ENCODE results near the gene ZNF410.

DNA sequence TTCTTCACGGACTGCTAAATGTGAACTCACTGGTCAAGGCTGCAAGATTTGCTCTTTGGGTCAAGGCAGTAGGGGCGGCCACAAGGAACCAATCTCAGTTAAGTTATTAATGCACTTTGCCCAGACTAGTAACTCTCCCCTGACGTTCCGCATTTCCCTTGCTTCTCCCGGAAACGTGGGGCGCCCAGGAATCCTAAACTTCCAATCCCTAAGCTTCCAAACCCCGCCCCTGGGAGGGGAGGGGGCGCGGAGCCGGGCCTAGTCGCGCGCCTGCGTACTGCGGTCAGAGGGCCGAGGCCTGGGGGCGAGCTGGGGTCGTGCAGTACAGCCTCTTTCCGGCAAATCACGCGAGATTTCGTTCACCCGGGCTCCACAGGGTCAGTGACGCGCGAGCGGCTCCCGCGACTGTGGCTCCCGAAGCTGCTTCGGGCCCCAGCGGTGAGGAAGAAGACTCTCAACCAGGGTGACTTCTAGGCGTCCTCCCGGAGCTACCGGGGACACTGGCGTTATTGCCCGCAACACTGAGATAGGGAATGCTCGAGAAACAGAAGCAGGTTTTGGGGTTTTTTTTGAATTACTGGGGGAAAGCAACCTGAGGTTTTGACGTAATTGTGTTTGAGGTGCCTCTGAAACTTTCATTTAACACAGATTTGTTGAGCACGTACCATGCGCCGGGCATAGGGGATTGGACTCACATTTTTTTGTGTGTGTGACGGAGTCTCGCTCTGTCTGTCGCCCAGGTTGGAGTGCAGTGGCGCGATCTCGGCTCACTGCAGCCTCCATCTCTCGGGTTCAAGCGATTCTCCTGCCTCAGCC, 34.9 kb upstream of the ZNF410 start, which contains the start of gene PTGR2:
- TF ChIP-seq POLR2A (IDR thresholded peaks at IDR 0.05; ENCODE audit: low read depth) (peak; percentile 77), POLR2AphosphoS5 (IDR thresholded peaks at IDR 0.05) (peak; percentile 90 to 97), EP300 (IDR thresholded peaks at IDR 0.05) (no peak)
- TF ChIP-seq, protein P1, sequence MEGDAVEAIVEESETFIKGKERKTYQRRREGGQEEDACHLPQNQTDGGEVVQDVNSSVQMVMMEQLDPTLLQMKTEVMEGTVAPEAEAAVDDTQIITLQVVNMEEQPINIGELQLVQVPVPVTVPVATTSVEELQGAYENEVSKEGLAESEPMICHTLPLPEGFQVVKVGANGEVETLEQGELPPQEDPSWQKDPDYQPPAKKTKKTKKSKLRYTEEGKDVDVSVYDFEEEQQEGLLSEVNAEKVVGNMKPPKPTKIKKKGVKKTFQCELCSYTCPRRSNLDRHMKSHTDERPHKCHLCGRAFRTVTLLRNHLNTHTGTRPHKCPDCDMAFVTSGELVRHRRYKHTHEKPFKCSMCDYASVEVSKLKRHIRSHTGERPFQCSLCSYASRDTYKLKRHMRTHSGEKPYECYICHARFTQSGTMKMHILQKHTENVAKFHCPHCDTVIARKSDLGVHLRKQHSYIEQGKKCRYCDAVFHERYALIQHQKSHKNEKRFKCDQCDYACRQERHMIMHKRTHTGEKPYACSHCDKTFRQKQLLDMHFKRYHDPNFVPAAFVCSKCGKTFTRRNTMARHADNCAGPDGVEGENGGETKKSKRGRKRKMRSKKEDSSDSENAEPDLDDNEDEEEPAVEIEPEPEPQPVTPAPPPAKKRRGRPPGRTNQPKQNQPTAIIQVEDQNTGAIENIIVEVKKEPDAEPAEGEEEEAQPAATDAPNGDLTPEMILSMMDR (IDR thresholded peaks at IDR 0.05): peak in 2 of 3 experiments; percentile 26 to 35

Data from esophagus muscularis mucosa (tissue), 4 donors.